DLD1 (cell line): ENCODE measurements around the gene TBC1D10B.
"Not testable (repeated sequence)": the region's sequence is repeated elsewhere in the genome, so short reads cannot be mapped to it uniquely, and the experiment has no call there.

ENCODE experiments used
- in situ Hi-C: cut with HindIII; loops from 2 replicates; pipeline ENCODE4 v1.10.0; 2017; ENCODE audit warnings: low sequenced_read_pairs

Gene TBC1D10B

DNA sequence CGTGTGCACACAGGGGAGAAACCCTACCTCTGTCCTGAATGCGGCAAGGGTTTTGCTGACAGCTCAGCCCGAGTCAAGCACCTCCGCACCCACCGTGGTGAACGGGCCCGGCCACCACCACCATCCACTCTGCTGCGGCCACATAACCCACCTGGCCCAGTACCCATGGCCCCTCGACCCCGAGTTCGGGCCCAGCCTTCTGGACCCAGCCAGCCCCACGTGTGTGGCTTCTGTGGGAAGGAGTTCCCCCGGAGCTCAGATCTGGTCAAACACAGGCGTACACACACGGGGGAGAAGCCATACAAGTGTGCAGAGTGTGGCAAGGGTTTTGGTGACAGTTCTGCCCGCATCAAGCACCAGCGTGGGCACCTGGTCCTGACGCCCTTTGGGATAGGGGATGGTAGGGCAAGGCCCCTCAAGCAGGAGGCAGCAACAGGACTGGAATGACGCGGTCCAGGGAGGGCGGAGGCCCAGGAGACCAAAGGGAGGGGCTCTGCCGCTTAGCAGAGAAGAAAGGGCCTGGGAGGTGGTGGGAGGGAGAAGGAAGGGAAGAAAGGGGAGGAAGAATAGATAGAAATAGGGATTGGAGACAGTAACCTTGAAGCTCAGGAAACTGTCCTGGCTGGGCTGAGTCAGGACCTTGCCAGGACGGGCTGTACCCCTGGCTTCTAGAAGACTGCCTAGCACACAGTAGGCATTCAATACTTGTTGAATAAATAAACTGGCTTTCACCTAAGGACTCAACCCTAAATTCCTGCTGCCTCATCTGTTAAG is 28.6 kb upstream of the TBC1D10B start:
- in situ Hi-C loops, result no loop called here

DNA sequence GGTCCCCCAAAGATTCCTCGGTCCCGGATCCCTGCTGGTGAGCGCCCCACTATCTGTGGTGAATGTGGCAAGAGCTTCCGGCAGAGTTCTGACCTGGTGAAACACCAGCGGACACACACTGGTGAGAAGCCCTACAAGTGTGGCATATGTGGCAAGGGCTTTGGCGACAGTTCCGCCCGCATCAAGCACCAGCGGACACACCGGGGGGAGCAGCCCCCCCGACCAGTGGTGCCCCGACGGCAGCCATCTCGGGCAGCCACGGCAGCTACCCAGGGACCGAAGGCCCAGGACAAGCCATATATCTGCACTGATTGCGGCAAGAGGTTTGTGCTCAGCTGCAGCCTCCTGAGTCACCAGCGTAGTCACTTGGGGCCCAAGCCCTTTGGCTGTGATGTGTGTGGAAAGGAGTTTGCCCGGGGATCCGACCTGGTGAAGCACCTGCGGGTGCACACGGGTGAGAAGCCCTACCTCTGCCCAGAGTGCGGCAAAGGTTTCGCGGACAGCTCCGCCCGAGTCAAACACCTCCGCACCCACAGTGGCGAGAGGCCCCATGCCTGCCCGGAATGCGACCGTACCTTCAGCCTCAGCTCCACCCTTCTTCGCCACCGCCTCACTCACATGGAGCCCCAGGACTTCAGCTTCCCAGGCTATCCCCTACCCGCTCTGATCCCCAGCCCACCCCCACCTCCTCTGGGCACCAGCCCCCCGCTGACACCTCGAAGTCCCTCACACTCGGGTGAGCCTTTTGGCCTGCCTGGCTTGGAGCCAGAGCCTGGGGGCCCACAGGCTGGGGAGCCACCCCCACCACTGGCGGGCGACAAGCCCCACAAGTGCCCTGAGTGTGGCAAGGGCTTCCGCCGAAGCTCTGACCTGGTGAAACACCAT is 27.7 kb upstream of the TBC1D10B start:
- in situ Hi-C loops, result no loop called here

DNA sequence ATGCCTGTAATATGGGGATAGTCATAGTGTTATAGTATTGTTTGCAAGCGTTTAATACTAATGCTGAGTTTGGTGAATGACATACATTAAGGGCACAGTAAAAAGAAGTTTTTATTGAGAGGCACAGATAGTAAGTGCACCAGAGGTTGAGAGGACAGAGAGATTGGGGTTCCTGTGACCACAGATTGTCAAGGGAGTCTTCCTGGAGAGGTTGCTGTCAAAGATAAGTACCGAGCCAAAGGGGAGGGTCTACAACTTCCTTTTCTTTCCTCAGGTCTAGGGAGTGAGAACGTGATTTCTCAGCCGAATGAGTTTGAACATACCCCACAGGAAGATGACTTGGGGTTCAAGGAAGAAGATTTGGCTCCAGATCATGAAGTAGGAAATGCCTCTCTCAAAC is 26.8 kb upstream of the TBC1D10B start:
- in situ Hi-C loops, result no loop called here

DNA sequence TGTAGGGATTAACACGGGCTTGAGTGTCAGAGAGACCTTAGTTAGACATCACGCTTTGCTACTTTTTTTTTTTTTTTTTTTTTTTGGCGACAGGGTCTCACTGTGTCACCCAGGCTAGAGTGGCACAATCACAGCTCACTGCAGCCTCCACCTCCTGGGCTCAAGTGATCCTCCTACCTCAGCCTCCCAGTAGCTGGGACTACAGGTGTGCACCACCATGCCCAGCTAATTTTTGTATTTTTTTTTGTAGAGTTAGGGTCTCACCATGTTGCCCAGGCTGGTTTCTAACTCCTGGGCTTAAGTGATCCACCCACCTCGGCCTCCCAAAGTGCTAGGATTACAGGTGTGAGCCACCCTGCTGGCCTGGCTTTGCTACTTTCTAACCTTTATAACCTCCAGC is 26.3 kb upstream of the TBC1D10B start:
- in situ Hi-C loops, result not testable (repeated sequence)

DNA sequence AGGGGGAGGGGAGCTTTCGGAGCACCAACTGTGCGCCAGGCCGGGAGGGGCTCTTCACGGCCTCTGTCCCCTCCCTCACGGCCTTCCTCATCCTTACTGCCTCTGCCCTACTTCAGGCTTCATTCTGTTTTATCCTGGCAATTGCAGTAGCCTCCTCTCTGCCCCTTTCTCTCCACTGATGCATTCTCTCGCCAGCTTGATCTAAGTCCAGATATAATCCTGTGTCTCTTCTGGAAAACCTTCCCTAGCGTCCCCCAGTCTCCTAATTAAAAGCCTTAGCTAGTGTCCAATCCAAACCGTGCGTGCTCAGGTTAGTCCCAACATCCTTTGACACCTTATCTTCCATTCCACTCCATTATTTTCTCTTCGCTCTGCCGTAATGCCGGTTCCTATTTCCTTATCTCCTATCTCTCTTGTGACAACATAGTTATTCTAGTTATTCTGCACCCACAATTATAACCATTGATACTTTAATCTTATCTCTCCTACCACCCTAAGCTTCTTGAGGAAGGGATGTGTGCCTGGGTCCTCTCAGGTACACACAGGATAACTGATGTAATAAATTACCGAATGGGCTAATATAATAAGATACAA is 25.8 kb upstream of the TBC1D10B start:
- in situ Hi-C loops, result no loop called here

DNA sequence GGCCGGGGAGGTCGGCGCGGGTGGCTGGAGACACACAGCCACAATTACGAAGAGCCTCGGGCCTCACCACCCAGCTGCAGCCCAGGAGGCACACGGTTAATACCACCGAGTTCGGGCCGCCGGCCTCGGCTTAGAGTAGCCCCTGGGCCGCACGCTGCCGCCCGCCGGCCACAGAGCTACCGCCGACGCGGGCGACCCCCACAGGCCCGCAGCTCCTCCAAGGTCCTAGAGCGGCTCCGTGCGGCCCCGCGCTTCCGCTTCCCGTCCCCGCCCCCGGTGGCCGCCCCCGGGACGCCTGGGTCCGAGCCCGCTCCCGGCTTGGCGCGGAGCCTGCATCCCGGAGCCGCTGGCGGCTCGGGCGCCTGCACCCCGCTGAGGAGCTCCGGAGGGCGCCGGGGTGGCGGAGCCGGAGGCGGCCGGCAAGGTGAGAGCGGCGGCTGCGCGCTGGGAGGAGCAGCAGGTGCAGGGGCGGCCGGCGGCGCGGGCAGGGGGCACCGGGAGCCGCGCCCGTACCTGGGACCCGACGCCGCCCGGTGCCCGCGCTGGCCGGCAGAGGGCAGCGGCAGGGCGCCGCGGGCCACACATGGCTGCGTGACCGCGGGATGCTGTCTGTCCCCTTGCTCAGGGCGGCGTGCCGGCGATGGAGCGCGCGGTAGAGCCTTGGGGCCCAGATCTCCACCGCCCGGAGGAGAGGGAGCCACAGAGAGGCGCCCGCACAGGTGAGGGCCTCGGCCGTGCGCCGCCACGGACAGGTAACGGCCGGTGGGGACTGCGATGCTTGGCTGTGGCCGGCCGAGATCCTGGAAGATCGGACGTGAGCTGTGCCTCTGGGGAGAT is 25.1 kb upstream of the TBC1D10B start, which contains the start of gene ZNF48:
Gene ZNF48 (plus strand): TSS at position 266 of the 837 bp plus-strand sequence. CDS start 375 bp downstream, at position 641.
- in situ Hi-C loops, result no loop called here

DNA sequence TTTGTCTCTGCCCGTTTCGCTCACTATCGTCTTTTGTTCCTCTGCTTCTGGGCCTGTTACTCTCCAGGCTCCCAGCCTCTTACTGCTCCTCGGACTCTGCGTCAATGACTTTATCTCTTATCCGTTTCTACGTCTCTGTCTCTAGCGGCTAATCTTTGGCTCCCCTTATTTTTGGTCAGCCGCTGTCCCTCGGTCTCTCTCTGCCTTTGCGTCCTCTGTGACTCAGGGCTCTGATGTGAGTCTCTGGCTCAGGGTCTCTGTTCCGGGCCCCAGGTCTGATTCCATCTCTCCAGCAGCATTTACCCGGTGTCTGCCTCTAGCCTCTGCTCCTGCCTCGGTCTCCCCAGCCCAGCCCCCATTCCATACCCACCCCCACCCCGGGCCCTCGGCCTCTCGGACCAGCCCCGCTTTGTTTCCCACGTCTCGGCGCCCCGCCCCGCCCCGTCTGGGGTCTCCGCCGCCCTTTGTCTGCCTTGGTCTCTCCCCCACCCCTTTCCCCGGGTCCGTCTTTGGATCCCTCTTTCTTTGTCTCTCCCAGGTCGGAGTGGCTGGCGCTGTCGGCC is 24.4 kb upstream of the TBC1D10B start:
- in situ Hi-C loops, result no loop called here

DNA sequence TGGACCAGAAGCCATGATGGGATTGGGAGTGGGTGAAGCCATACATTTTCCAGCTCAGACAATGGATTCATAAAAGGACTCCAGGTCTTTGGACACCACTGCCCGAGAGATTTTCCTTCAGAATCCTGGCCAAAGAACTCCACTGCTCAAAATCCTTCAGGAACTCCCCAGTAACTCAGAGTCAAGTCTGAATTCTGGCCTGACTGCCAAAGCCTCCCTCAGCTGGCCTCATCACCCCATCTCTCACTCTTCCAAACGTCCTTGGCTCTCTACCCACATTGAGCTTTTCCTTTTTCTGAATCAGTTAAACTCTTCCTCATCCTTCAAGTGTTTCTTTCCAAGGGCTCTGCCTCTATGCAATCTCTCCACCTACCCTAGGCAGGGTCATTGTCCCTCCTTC is 13.2 kb upstream of the TBC1D10B start:
- in situ Hi-C loops, result no loop called here

DNA sequence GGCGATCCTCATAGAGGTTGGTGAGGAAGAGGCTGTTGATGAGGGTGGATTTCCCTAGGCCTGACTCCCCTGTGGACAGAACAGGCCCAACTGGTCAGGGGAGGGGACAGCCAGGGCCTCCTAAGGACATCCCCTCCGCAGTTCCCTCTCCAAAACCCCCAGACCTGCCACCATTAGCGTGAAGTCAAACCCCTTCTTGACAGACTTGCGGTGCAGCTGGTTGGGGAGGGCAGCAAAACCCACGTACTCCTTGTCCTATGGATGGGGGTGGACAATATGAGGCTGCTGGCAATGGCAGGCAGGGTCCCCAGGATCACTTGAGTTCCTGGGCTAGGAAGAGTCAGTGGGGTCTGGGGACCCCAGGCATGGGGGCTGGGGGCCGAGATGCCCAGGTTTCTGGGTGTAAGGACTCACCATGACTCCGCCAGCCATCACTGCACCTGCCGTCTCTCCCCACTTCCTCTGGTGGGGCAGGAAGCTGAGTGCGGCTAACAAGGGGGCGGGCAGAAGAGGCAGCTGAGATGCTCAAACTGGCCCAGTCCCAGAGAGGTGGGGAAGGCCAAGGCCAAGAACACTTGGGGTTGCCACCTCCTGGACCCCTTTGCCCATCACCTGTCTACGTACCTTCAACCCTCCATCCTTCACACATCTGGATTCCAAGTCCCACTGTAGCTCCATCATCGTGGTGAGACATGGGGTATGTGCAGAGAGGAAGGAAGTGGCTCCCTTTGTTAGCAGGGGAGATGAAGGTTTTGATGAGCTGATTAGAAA is 12.0 kb upstream of the TBC1D10B start, which contains the start of gene SEPTIN1:
Gene SEPTIN1 (minus strand): TSS at position 451 of the 771 bp plus-strand sequence. CDS start 19 bp downstream, at position 432.
- in situ Hi-C loops, result no loop called here

DNA sequence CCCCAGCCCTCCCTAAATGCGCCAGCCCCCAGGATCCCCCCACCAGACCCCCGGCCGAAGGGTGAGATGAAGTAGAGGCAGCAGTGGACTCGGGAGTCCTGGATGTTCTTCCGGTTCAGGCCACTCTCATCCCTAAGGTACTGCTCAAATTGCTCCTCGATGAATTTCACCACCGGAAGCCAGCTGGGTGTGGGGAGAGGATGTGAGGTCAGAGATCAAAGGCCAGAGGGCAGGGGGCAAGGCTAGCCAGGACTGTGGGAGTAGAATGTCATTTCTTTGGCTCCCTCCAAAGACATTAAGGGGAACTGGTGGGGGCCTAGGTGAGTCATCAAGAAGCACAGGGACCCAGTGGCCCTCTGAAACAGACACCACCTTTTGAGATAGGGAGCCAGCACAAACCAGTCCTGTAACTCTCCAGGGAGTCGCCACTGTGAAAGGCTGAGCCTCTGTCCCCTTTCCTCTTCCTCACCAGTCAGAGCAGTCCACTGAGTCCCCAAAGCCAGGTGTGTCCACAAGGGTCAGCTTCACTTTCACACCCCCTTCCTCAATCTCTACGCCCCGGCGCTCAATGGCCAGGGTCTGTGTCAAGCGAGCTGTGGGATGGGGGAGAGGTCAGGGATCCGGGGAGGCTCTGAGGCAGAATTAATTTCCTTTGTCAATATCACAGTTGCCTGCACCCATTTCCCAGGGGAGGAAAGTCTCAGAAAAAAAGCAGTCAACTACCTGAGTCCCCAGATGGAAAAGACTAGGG is 11.2 kb upstream of the TBC1D10B start:
- in situ Hi-C loops, result no loop called here

DNA sequence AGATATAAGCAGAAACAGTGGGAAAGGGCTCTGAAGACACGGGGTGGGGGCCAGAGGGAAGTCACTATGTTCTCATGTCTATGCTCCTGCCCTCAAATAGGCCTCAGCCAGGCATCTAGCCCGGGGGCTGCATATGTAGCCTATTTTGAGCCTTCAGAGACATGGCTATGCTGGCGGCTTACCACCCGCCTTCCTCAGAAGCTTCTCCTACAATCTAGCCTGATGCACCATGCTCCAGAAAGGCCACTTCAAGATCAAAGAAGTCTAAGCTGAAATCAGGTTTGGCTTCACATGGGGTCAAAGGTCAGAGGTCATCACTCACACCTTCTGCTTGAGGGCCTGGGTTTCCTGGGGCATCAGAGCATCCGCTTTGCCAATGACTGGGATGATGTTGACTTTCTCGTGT is 10.5 kb upstream of the TBC1D10B start:
- in situ Hi-C loops, result no loop called here

DNA sequence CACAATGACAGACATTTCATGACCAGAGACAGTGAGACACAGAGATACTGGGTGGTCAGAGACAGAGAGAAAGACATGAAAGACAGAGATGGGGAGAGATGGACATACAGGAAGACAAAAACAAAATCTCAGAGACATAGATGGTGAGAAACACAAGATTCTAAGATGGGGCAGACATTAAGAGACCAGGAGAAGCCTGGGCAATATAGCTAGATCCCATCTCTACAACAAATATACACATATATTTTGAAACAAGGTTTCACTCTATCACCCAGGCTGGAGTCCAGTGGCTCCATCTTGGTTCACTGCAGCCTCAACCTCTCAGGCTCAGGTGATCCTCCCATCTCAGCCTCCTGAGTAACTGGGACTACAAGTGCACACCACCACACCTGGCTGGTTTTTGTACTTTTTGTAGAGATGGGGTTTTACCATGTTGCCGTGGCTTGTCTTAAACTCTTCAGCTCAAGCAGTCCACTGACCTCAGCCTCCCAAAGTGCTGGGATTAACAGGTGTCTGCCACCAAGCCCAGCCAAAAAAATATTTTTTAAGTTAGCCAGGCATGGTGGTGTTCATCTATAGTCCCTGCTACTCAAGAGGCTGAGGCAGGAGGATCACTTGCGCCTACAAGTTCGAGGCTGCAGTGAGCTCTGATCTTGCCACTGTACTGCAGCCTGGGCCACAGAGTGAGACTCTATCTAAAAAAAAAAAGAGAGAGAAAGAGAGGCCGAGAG is 9.9 kb upstream of the TBC1D10B start:
- in situ Hi-C loops, result no loop called here

DNA sequence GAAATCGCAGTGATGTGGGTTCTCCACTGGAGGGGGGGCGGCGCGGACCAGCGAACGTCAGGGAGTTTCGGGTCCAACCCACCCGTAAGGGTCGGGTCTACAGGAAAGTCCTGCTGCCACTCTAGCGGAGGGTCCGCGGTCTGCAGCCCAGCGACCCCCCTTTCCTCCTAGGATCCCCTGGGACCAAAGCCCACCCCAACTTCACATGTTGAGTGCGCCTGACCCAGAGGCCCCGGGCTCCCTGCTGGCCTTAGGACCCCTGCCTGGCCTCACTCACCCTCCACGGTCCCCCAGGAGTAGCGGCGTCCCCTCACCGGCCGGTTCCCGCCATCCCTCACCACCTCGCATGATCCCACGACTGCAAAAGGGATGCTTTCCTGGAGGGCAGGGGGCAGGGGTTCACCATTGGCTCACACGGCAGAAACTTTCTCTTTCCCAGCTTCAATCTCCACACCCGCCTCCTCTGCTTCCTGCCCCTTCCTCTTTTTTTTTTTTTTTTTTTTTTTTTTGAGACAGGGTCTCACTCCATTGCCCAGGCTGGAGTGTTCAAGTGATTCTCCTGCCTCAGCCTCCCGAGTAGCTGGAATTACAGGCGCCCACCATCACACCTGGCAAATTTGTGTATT is 9.0 kb upstream of the TBC1D10B start:
- in situ Hi-C loops, result no loop called here

DNA sequence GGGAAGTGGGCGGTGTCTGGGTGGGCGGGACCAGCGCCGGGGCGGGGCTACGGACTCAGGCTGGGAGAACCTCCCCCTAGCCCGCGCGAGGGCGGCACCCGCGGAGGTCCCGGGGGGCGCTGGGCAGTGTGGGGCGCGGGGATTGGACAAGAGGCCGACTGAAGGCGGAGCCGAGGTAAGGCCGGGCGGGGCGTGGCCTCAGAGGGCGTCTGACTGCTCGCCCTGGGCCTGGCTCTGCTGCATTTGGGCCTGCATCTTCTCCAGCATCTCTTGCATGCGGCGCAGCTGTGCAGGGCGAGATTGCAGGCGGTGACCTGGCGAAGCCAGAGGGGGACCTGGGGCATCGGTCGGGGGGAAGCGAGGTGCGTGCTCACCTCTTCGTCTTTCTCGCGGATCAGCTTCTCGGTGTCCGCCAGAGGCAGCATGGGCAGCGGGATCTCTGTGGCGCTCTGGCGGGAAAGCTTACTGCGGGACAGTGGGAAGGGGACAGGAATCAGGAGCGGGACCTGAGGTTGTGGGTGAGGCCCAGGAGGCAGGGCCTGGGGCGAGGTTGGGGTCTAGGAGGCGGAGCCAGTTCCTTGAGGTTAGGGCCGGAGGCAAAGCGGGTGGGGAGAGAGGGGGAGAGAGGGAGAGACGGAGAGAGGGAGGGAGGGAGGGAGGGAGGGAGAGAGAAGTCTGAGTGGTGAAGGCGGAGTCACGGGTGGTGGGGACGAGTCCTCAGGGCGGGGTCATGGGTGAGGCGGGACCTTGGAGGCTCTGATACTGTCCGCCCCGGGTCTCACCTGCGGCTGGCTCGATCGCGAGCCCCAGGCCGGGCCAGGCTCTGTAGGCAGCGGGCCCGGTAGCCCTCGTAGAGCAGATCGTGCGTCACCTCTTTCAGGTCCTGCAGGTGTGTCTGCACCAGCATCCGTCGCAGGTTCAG is 8.2 kb upstream of the TBC1D10B start:
- in situ Hi-C loops, result no loop called here

DNA sequence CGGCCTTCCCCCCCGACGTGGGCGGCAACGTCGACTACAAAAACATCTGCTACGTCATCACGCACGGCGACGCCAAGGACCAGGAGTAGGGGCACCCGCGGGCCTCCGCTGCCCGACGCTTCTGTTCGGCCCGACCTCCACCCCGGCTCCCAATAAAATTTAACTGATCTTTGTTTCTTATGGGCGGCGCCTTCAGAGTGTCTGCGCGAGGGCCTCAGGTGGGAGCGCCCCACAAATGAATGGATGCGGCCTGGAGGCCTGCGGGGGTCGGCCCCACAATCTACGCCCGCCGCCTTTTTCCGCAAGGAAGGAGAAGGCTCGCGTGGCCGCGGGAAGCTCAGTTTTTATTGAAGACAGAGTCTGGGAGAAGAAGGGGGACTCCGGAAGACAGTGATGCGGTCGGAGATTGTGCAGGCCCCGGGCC is 7.5 kb upstream of the TBC1D10B start:
- in situ Hi-C loops, result no loop called here

DNA sequence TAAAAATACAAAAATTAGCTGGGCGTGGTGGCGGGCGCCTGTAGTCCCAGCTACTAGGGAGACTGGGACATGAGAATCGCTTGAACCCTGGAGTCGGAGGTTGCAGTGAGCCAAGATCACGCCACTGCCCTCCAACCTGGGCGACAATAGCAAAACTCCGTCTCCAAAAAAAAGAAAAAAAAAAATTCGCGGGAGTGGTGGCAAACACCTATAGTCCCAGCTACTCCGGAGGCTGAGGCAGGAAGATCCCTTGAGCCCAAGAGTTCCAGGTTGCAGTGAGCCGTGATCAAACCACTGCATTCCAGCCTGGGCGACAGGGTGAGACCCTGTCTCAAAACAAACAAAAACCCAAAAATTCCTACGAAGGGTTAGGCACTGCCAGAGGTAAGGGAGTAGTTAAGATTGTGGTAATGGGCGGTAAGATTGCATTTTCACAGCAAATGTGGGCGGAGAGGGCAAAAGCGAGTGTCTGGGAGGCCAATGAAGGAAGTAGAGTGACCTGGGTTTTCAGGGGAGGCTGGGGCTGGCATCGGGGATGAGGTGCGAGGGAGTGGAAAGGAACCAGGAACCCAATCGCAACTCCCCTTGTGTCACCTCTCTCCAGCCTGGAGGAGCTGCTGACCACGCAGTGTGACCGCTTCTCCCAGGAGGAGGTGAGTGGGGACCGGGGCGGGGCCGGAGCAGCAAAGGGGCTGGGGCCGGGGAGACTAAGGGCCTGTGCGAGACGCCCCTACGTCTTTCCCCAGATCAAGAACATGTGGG is 6.9 kb upstream of the TBC1D10B start:
- in situ Hi-C loops, result no loop called here
